GM10248 (cell line): ENCODE measurements around the gene ANG.

Source experiments
- CTCF ChIA-PET: fragments of 300-600 bp; sonication (Branson Sonifier 250); formaldehyde crosslinking; extraction: SDS; loops from one replicate; lab custom pipeline; 2021; ENCODE audit warnings: antibody characterized with exemption; lab: Yijun Ruan, JAX
- POLR2A ChIA-PET: fragments of 350-650 bp; sonication (Branson Sonifier 250); formaldehyde crosslinking; extraction: SDS; loops from one replicate; lab custom pipeline; 2020; ENCODE audit warnings: antibody characterized with exemption; lab: Yijun Ruan, JAX
- DNase-seq: peaks from one replicate; pipeline ENCODE4 v3.0.0; 2012; ENCODE audit errors: extremely low spot score
- TF ChIP-seq, protein P1 (sequence below): IDR thresholded peaks from 2 replicates; pipeline ENCODE4 v1.5.1; 2012; ENCODE audit warnings: mild to moderate bottlenecking, low read depth; ENCODE audit errors: extremely low read depth, missing control alignments, control extremely low read depth

Gene ANG

GRCh38 chr14:20652996-20653975 is 35.3 kb upstream of the ANG start:
- ChIA-PET POLR2A (interaction anchor here (0.6 to 0.7 kb wide), 2 partner anchors 12 to 135 kb away, joined by 3 to 6 read pairs; no protein-coding TSS in a partner anchor), CTCF (interaction anchor here (1.1 to 2.1 kb wide), 5 partner anchors 9 to 204 kb away, joined by 3 to 5 read pairs (median 3); no protein-coding TSS in a partner anchor)
- TF ChIP-seq, protein P1, sequence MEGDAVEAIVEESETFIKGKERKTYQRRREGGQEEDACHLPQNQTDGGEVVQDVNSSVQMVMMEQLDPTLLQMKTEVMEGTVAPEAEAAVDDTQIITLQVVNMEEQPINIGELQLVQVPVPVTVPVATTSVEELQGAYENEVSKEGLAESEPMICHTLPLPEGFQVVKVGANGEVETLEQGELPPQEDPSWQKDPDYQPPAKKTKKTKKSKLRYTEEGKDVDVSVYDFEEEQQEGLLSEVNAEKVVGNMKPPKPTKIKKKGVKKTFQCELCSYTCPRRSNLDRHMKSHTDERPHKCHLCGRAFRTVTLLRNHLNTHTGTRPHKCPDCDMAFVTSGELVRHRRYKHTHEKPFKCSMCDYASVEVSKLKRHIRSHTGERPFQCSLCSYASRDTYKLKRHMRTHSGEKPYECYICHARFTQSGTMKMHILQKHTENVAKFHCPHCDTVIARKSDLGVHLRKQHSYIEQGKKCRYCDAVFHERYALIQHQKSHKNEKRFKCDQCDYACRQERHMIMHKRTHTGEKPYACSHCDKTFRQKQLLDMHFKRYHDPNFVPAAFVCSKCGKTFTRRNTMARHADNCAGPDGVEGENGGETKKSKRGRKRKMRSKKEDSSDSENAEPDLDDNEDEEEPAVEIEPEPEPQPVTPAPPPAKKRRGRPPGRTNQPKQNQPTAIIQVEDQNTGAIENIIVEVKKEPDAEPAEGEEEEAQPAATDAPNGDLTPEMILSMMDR, result no peak
- peak; percentile 49 for DNase-seq

DNA sequence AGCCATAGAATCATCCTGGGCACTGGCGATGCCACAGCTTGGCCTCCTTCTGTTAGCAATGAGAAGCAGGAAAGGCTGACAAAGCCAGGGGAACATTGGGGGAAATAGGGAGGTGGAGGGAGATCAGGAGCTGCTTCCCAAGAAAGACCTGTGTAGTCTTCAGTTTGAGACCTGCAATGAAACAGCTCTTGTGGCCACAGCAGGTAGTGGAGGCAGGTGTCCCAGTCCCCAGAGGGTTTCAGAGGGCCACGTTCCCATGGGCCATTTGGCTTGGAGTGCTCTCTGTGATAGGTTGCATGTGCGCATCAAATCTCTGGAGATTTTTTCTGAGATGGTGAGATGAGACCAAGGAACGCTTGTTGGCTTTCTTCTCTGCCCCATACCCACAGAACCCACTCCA is 32.7 kb upstream of the ANG start:
- ChIA-PET CTCF (interaction anchor here (1.1 to 11.0 kb wide), 7 partner anchors 9 to 313 kb away, joined by 3 to 199 read pairs (median 6); partner anchors contain the start of genes ANG, PARP2 and RNASE4), POLR2A (no interaction called here)
- TF ChIP-seq, protein P1, result no peak
- no peak for DNase-seq

DNA sequence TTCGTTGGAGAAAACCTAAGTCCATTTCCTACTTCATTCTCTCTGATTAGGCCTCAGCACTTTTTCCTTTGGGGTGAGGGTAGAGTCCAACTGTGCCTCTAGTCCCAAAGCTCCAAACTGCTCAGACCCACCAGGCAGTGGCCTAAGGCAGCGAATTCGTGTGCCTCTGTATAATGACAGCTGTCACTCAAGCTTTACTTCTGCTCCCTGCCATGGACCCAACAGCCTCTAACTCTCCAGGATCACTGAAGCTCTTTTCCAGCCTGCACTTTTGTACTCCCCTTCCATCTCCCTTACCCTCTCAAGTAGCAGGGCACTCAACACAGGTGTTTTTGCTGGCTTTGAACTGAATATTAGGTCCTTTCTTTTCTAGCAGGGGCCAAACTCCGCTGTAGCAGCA is 32.3 kb upstream of the ANG start:
- DNase-seq, result no peak
- TF ChIP-seq, protein P1, result no peak
- ChIA-PET CTCF (interaction anchor here (1.1 to 11.0 kb wide), 8 partner anchors 9 to 313 kb away, joined by 3 to 199 read pairs (median 5); partner anchors contain the start of genes ANG, PARP2 and RNASE4), POLR2A (no interaction called here)

- TF ChIP-seq, protein P1, result no peak
- ChIA-PET POLR2A (no interaction called here), CTCF (interaction anchor here (0.8 to 11.0 kb wide), 15 partner anchors 8 to 357 kb away, joined by 3 to 199 read pairs (median 5); partner anchors contain the start of genes ANG, PARP2 and RNASE4)
- DNase-seq, result no peak
Observed at GRCh38 chr14:20657216-20658211, 31.1 kb upstream of the ANG start.

DNA sequence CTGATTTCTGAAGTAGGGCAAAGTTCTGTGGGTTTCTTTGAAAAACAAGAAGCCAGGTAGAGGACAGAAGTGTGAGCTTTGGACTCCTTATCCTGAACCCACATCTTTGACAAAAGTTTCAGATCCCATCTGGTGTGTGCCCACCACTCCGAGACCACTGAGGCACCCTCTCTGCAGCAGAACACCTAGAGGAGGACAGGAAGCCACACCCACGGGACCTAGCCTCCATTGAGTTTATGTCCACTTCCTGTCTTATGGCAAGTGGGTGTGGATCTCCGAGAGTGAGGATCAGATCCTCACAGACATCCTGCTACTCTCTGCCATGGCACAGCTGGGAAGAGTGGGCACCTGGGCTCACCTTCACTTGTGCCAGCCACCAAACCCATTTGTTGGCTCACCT is 30.3 kb upstream of the ANG start:
- DNase-seq, result no peak
- TF ChIP-seq, protein P1, result no peak
- ChIA-PET POLR2A (interaction anchor here (1.0 kb wide), 1 partner anchor 186 kb away, joined by 3 read pairs; no protein-coding TSS in a partner anchor), CTCF (interaction anchor here (0.9 to 11.0 kb wide), 13 partner anchors 10 to 356 kb away, joined by 3 to 199 read pairs (median 5); partner anchors contain the start of genes ANG and RNASE4)
